HEK293T (cell line): ENCODE results near the gene SNX12.

Experiments
- ARNT ChIP-seq: fragments of 450-650 bp; IDR thresholded peaks from 2 replicates; pipeline ENCODE4 v1.6.1; 2017; ENCODE audit warnings: mild to moderate bottlenecking
- CTBP1 ChIP-seq: fragments of 450-650 bp; IDR thresholded peaks from 2 replicates; pipeline ENCODE4 v1.6.1; 2016; ENCODE audit warnings: borderline replicate concordance
- ELF4 ChIP-seq: fragments of 450-650 bp; IDR thresholded peaks from 2 replicates; pipeline ENCODE4 v1.6.1; 2017; ENCODE audit warnings: antibody characterized with exemption
- FOXA1 ChIP-seq: fragments of 450-650 bp; IDR thresholded peaks from 2 replicates; pipeline ENCODE4 v1.6.1; 2016; ENCODE audit warnings: mild to moderate bottlenecking
- FOXM1 ChIP-seq: fragments of 450-650 bp; IDR thresholded peaks from 2 replicates; pipeline ENCODE4 v1.6.1; 2017; ENCODE audit warnings: mild to moderate bottlenecking, borderline replicate concordance
- HDGF ChIP-seq: fragments of 450-650 bp; IDR thresholded peaks from 2 replicates; pipeline ENCODE4 v1.6.1; 2017; ENCODE audit warnings: antibody characterized with exemption, borderline replicate concordance
- LEF1 ChIP-seq: fragments of 450-650 bp; IDR thresholded peaks from 2 replicates; pipeline ENCODE4 v1.6.1; 2017; ENCODE audit warnings: mild to moderate bottlenecking, borderline replicate concordance
- NFRKB ChIP-seq: fragments of 450-650 bp; IDR thresholded peaks from 2 replicates; pipeline ENCODE4 v1.6.1; 2016; ENCODE audit warnings: mild to moderate bottlenecking, moderate library complexity
- PKNOX1 ChIP-seq: fragments of 450-650 bp; IDR thresholded peaks from 2 replicates; pipeline ENCODE4 v1.6.1; 2016
- SP1 ChIP-seq: fragments of 450-650 bp; IDR thresholded peaks from 2 replicates; pipeline ENCODE4 v1.6.1; 2017
- TARDBP ChIP-seq: fragments of 450-650 bp; IDR thresholded peaks from 2 replicates; pipeline ENCODE4 v1.6.1; 2016

- TF ChIP-seq CTBP1: no peak
- no peak for TF ChIP-seq PKNOX1
- no peak for TF ChIP-seq FOXM1
- TF ChIP-seq TARDBP: no peak
- no peak for TF ChIP-seq LEF1
- TF ChIP-seq HDGF: no peak
- TF ChIP-seq SP1: no peak
- no peak for TF ChIP-seq ARNT
- TF ChIP-seq ELF4: no peak
- TF ChIP-seq NFRKB: no peak
- no peak for TF ChIP-seq FOXA1
Measured at GRCh38 chrX:71098302-71098701, 30.2 kb upstream of the SNX12 start.
